ENCODE data around the gene PEX7. TPM values are rescaled to one million over a fixed set of nuclear protein-coding genes. Genes with fewer than 3 reads are reported as not detected.
"Not testable (repeated sequence)": the region's sequence is repeated elsewhere in the genome, so short reads cannot be mapped to it uniquely, and the experiment has no call there.

Gene PEX7
- total RNA-seq, 1 experiment from 2014 or later = 17.2 TPM

DNA sequence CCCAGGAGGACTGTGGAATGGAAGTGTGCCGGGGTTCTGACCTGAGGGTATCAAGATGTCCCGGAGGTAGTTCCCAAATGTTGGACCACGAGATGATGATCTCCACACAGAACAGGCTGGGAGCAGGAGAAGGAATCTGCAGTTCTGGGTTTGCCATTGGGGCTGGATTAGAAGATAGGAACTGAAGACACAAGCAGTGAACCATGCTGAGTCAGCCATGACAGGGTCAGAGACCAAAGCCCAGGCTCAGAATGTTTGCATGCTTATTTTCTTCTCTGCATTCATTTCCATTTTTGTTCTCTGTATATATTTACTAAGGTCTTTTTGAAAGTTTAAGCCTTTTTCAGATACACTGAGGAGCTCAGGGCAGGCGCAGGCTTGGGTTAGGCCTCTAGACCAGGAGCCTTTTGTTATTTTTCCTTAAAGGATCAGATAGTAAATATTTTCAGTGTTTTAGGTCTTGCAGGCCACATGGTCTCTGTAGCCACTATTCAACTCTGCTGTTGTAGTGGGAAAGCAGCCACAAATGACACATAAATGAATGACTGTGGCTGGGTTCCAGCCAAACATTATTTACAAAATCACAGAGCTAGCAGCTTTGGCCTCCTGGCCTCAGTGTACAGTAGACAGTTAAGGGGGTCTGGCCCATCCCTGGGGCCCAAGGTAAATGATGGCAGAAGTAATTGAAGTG, 128.2 kb downstream of the PEX7 start:
- no peak for DNase-seq (ENCODE audit: low read depth)

DNA sequence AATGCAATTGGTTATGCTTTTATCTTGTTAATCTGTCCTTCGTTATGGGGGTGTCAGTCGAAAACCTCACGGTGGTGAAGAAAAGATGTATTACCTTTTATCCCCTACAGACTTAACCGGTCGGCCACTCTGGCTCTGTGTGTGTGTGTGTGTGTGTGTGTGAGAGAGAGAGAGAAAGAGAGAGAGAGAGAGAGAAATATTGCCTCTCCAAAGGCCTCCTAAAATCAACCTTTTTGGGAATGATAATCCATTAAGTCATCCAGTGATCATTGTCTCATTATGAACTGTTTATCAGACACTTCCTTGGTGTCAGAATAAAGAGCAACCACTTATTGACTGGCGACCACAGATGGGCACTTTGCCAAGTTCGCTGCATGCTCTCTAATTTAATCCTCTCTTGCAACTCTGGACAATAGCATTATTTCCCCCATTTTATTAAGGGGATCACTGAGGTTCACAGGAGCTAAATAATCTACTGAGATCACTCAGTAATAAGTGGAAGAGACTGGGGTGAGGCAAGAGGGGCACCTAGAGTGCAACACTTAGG, 130.4 kb downstream of the PEX7 start:
- DNase-seq (ENCODE audit: low read depth) = peak; percentile 10

DNA sequence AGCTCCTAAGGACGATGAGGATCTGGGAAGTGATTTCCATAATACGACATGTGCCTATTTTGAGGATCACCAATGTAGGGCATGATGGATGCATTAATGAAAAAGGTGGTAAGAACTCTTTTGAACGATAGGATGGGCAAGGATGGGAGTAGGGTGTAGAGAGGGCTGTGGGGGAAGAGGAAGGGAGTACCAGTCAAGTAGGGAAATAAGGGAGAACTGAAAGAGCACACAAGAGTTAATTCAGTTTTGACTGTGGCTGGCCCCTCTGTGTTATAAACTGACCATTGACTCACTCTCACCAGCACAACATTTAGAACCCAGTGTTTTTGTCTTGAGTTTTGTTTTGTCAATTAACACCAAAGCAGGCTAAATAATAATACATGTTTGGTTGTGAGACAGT, 132.7 kb downstream of the PEX7 start:
- DNase-seq (ENCODE audit: low read depth) = no peak

DNA sequence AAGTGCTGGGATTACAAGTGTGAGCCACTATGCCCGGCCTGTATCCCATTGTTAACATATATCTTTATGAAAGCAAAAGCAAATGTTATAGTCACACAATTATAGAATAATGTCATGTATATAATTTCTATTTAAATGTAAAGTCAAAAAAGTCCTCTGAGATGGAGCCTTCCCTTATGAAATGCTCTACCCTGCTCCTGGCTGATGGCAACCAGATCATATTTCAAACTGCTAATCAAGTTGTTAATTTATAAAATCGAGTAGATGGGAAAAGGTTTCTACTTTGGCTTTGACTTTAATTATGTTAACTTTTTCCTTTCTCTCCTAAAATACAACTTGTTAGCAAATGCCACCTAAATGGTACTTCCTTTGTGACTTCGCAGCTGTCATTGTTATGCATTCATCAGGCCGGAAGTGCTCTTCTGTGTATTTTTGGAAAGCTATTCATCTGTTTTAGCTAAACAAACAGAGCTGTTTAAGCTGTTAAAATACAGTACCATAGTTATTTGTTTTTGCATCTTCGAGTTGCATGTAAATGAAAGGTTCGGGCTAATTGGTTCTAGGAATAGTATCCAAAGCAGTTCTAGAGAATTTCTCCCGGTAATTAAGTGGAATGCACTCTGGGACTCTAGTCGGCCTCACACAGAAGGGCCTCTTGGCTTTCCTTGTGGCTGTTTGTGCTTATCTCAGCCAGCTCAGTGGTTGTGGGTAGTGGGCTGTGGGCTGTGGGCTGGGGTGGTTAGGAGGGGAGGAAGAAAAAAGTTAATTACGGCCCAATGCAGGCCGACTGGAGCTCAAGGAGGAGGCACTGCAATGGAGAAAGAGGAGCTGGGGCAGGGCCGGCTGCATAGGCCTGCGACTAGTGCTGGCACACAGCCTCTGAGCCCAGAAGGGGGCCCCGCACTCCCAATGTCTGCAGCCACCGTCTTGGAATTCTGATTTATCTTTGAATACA, 134.5 kb downstream of the PEX7 start:
- no peak for DNase-seq (ENCODE audit: low read depth)

DNA sequence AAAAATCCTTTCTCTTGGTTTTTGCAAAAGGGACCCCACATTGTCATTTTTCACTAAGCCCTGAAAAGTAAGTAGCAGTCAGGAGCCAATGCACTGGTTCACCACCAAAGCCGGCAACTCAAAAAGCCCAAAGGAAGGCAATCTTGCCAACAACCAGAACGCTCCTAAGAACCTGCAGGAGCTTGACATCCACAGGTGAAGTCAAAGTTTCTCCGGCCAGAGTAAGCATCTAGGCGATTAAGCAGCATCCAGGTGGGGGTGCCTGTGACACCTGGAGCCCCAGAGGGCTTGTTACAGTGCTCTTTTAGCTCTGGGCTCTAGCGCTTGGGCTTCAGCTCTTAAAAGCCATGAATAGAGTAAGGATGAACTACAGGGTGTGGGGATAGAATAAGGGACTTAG, 135.8 kb downstream of the PEX7 start:
- no peak for DNase-seq (ENCODE audit: low read depth)

DNA sequence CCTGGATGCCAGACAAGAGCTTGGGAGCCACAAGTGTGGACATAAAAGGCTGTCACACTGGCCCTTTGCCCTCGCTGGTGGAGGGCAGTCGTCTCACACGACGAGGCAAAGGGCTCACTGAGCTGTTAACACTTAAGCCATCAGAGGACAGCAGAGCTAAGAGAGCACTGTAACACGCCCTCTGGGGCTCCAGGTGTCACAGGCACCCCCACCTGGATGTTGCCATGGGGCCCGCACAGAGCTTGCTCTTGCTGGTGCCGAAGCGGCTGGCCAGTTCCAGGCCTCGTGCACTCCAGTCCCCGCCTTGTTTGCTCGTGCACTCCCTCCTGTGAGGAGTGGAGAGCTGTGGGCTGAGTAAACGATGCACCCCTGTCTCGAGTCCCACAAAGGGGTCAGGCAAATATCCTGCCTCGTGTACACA, 137.1 kb downstream of the PEX7 start:
- DNase-seq (ENCODE audit: low read depth) = no peak

DNA sequence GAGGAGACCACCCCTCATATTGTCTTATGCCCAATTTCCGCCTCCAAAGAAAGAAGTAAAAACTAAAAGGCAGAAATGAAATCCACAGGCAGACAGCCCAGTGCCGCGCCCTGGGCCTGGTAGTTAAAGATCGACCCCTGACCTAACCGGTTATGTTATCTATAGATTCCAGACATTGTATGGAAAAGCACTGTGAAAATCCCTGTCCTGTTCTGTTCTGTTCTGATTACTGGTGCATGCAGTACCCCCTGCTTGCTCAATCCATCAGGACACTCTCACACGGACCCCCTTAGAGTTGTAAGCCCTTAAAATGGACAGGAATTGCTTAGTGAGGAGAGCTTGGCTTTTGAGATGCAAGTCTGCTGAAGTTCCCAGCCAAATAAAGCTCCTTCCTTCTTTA, 137.5 kb downstream of the PEX7 start:
- DNase-seq (ENCODE audit: low read depth) = not testable (repeated sequence)

DNA sequence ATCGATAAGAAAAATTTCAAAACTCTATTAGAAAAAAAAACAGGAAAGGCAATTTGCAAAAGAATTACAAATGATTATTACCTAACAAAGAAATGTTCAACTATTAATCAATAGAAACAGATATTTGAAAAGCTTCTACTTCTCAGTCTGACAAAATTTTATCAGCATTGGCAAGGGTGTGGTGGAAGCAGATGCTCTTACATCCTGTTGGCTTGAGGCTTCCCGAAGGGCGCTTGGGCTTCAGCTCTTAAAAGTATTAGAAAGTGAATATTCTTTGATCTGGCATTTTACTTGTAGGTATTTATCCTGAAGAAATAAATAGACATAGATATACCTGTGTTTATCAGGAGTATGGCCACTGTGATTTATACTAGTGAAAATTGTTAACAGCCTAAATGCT, 138.4 kb downstream of the PEX7 start:
- DNase-seq (ENCODE audit: low read depth) = no peak

DNA sequence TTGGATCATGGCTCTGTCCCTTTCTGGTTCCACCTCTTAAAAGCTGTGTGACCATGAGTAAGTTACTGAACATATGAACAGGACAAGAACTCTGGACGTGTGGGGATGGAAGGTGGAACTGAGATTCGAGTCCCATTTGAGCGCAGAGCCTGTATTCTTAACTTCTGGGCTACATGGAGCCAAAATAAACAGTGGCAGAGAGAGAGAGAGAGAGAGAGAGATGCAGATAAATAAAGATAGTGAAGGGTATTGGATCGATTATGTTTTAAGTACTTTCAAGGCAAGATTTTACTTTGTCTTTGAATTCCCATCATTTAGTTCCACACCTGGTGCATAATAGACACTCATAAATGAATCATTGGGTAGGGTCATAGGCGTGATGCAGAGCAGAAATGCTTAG, 139.5 kb downstream of the PEX7 start:
- no peak for DNase-seq (ENCODE audit: low read depth)

DNA sequence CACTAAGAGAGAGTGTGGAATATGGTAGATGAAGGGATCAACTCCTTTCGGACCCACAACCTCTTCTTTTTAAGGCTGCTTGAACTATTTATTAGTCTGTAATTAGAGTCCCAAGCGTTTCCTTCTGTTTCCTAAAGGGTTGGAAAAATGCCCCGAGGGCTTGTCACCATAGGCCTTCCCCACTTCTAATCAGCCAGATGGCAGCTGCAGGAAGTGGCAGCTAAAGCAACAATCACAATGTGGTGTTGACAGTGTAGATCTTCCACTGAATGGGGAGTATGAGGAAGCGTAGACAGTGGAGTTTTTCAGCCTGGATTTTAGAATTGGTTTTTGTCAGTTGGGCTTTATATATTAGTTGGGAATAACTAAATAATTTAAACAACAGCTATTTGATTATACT, 140.3 kb downstream of the PEX7 start:
- DNase-seq (ENCODE audit: low read depth) = peak; percentile 24

DNA sequence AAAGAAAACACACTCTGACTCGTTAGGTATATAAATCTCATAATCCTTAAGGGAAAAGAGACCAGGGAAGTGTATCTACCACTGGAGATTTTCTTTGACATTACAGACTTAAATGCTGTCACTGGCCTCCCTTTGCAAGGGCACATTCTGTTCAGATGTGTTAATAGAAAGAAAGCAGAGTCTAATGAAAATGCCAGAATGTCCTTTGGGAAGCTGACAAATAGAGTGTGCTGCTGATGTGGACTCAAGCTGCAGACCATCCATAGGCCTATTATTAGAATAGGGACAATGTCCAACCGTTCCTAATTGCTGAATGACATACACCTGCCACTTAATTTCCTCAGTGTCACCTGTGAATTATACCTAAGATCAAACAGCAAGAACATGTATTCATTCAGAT, 140.9 kb downstream of the PEX7 start:
- DNase-seq (ENCODE audit: low read depth) = no peak

Other genes starting within 250 kb of the PEX7 start
- gene MAP3K5, start 30.1 kb upstream of the PEX7 start, total RNA-seq (2014; rRNA removed; shearing (Covaris generic)) = 1.2 and 3.4 TPM in 2 replicates
- gene SLC35D3, start 99.7 kb downstream of the PEX7 start, total RNA-seq (2014; rRNA removed; shearing (Covaris generic)) = not detected in 2 replicates
- 0.27 and 0.57 TPM in 2 replicates for gene IL20RA, start 222.4 kb downstream of the PEX7 start, total RNA-seq (2014; rRNA removed; shearing (Covaris generic))